SK-N-SH (cell line): ENCODE data around the gene SNCG.
"Not testable (repeated sequence)": the region's sequence is repeated elsewhere in the genome, so short reads cannot be mapped to it uniquely, and the experiment has no call there.

ENCODE experiments used
- RAD21 ChIP-seq: IDR thresholded peaks from 2 replicates; pipeline ENCODE4 v1.6.1; 2012; ENCODE audit warnings: mild to moderate bottlenecking, low read length
- RCOR1 ChIP-seq: fragments of 150-350 bp; IDR thresholded peaks from 2 replicates; pipeline ENCODE4 v1.6.1; 2017; ENCODE audit warnings: antibody characterized with exemption, low read length
- YY1 ChIP-seq: IDR thresholded peaks from 2 replicates; pipeline ENCODE4 v1.4.0; 2012; ENCODE audit warnings: low read depth, mild to moderate bottlenecking
- TF ChIP-seq, protein P1 (sequence below): fragments of 200-600 bp; sonication (generic); IDR thresholded peaks from 2 replicates; pipeline ENCODE4 v1.6.1; 2017; ENCODE audit warnings: antibody characterized with exemption, mild to moderate bottlenecking, moderate library complexity

DNA sequence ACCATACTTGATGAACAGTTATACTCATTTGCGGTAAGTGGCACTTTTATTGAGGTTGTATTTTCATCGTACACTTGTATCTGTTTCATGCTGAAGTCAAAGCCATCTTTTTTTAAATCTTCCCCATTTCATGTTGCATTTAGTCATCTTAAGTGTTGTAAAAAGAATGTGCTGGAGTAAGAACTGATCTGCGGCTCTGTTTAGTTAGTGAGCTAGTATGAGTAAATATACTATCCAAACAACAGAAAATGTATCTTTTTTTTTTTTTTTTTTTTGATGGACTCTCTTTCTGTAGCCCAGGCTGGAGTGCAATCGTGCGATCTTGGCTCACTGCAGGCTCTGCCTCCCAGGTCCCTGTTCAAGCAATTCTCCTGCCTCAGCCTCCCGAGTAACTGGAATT lies 49.3 kb downstream of the SNCG start:
- TF ChIP-seq RAD21, RCOR1, YY1: not testable (repeated sequence)
- TF ChIP-seq, protein P1, sequence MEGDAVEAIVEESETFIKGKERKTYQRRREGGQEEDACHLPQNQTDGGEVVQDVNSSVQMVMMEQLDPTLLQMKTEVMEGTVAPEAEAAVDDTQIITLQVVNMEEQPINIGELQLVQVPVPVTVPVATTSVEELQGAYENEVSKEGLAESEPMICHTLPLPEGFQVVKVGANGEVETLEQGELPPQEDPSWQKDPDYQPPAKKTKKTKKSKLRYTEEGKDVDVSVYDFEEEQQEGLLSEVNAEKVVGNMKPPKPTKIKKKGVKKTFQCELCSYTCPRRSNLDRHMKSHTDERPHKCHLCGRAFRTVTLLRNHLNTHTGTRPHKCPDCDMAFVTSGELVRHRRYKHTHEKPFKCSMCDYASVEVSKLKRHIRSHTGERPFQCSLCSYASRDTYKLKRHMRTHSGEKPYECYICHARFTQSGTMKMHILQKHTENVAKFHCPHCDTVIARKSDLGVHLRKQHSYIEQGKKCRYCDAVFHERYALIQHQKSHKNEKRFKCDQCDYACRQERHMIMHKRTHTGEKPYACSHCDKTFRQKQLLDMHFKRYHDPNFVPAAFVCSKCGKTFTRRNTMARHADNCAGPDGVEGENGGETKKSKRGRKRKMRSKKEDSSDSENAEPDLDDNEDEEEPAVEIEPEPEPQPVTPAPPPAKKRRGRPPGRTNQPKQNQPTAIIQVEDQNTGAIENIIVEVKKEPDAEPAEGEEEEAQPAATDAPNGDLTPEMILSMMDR = not testable (repeated sequence)
